NB4 (cell line): ENCODE measurements around the gene ISYNA1.

Experiments used
- CTCF ChIP-seq: IDR thresholded peaks from one replicate; pipeline ENCODE4 v1.5.1; 2012; ENCODE audit warnings: low read depth, low read length
- MYC ChIP-seq: IDR thresholded peaks from 2 replicates; pipeline ENCODE4 v1.6.1; 2011; ENCODE audit warnings: low read depth, low read length
- POLR2A ChIP-seq: IDR thresholded peaks from 2 replicates; pipeline ENCODE4 v1.6.1; 2011; ENCODE audit warnings: mild to moderate bottlenecking; ENCODE audit not compliant: insufficient read length; ENCODE audit errors: extremely low read depth

- no peak for TF ChIP-seq CTCF
- no peak for TF ChIP-seq POLR2A
- no peak for TF ChIP-seq MYC
Measured at GRCh38 chr19:18449552-18449951, 11.6 kb upstream of the ISYNA1 start.
